Mammary epithelial cell (primary cell): ENCODE measurements around the gene MSRB3.

Experiments used
- EZH2 ChIP-seq: IDR thresholded peaks from 2 replicates; pipeline ENCODE4 v1.6.1; 2012; ENCODE audit warnings: low read length, inconsistent platforms, borderline replicate concordance
- TF ChIP-seq, protein P1 (sequence below), 2 donors: IDR thresholded peaks in 1 of 2; conservative IDR thresholded peaks in 1 of 2; 2 replicates each; pipeline ENCODE4 v1.5.1; 2011 to 2012; ENCODE audit warnings: inconsistent platforms in 2 of 2, low read length in 2 of 2, mild to moderate bottlenecking in 2 of 2, control low read depth in 1 of 2, low read depth in 1 of 2; ENCODE audit not compliant: insufficient read depth in 1 of 2; ENCODE audit errors: extremely low read depth in 1 of 2

DNA sequence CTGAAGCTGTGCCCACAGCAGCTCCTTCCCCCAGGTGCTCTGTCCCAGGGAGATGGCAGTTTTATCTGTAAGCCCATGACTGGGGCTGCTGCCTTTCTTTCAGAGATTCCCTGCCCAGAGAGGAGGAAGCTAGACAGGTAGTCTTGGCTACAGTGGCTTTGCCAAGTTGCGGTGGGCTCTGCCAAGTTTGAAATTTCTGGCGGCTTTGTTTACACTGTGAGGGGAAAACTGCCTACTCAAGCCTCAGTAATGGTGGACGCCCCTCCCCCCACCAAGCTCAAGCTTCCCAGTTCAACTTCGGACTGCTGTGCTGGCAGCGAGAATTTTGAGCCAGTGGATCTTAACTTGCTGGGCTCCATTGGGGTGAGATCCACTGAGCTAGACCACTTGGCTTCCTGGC, 124.7 kb downstream of the MSRB3 start:
- TF ChIP-seq, protein P1, sequence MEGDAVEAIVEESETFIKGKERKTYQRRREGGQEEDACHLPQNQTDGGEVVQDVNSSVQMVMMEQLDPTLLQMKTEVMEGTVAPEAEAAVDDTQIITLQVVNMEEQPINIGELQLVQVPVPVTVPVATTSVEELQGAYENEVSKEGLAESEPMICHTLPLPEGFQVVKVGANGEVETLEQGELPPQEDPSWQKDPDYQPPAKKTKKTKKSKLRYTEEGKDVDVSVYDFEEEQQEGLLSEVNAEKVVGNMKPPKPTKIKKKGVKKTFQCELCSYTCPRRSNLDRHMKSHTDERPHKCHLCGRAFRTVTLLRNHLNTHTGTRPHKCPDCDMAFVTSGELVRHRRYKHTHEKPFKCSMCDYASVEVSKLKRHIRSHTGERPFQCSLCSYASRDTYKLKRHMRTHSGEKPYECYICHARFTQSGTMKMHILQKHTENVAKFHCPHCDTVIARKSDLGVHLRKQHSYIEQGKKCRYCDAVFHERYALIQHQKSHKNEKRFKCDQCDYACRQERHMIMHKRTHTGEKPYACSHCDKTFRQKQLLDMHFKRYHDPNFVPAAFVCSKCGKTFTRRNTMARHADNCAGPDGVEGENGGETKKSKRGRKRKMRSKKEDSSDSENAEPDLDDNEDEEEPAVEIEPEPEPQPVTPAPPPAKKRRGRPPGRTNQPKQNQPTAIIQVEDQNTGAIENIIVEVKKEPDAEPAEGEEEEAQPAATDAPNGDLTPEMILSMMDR (conservative IDR thresholded peaks at IDR 0.05 in 1 of 2, IDR thresholded peaks at IDR 0.05 in 1 of 2; ENCODE audit: extremely low read depth in 1 of 2, insufficient read depth in 1 of 2, low read depth in 1 of 2, low read length in 2 of 2) = no peak
- TF ChIP-seq EZH2 = no peak
